ENCODE measurements around the gene MAOA.
"Not testable (repeated sequence)": the region's sequence is repeated elsewhere in the genome, so short reads cannot be mapped to it uniquely, and the experiment has no call there.

Gene MAOA

DNA sequence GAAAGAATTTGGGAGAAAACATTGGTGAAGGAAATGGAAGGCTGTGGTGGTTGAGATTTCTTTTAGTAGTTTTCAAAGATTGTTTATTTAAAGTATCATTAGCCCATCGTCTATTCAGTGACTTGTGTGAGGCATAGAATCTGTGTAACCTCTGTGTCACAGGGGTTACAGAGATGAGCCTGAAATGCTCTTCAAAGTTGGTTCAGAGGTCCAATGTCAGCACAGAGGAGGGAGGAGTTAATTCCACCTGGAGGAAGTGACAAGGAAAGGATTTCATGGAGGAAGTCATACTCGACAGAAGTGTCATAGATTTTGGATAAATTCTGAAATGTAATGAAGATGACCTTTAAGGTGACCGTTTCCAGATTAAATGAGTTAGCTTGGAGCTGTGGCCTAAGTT, 8.2 kb downstream of the MAOA start:
- DNase-seq, result no peak

DNA sequence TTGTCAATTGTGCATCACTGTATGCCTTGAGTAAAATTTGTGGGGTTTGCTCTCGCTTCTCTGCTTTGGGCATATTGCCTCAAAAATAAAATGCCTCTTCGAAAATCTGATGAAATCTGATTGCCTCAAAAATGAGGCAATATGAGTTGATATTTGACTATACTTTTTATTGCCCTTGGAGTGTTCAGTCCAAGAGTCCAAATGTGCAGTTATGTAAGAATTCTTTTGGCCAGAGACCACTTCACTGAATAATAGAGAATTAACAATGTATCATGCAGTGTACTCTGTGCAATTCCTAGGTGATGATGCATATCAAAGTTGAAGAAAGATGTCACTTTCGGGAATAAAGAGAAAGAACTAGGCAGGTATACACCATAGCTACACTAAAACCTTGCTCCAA, 8.6 kb downstream of the MAOA start:
- DNase-seq, result no peak

DNA sequence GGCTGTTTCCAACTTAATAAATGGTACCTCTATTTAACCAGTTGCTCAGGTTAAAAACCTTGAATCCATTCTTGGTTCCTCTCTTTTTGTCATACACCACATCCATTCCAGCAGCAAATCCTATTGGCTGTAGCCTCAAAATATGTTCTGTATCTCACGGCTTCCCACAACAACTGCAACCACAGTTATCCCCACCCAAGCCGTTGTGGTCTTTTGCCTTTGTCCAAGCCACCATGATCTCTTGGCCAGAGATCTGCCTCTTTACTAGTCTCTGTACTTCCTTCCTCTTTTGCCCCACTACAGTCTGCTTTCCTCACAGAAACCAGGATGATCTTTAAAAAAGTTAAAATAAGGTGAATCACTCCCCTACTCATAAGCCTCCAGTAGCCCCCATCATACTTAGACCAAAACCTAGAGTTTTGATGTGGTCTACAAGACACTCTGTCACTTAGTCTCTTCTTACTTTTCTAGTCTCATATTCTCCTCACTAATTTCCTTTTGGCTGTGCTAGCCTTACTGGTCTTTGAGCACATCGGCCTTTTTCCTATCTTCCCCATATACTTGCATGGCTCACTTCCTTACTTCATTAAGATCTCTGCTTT, 10.3 kb downstream of the MAOA start:
- peak; percentile 3 for DNase-seq

DNA sequence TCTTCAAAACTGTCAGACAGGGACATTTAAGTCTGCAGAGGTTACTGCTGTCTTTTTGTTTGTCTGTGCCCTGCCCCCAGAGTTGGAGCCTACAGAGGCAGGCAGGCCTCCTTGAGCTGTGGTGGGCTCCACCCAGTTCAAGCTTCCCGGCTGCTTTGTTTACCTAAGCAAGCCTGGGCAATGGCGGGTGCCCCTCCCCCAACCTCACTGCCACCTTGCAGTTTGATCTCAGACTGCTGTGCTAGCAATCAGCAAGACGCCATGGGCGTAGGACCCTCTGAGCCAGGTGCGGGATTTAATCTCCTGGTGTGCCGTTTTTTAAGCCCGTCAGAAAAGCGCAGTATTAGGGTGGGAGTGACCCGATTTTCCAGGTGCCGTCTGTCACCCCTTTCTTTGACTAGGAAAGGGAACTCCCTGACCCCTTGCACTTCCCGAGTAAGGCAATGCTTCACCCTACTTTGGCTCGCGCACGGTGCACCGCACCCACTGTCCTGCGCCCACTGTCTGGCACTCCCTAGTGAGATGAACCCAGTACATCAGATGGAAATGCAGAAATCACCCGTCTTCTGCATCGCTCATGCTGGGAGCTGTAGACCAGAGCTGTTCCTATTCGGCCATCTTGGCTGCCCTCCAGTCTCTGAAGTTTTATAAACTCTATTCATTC, 20.0 kb downstream of the MAOA start:
- DNase-seq, result not testable (repeated sequence)

DNA sequence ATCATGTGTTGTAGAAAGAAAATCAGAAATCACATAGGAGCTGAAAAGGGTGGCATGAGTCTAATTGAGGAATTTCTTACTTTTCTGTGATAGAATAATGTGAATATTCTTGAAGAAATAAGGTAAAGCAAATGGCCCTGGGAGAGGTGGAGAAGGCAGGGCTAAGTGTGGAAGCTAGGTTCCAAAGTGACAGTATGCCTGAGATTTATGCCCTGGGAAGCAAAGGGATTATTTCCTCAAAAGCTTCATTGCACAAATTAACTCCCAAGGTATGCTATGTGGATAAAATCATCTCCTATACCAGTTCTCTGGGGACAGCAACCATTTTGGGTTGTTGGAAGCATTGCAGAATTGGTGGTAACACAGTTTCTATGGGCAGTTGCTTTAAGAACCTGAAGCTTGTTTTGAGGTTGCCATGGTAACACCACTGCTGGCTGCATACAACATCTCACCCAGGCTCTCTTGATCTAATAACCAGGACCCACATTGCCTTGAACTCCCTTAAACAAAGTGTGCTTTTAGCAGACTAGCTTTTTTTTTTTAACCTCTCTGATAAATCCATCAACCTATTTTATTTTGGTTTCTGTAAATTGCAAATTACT, 21.0 kb downstream of the MAOA start:
- DNase-seq, result no peak

DNA sequence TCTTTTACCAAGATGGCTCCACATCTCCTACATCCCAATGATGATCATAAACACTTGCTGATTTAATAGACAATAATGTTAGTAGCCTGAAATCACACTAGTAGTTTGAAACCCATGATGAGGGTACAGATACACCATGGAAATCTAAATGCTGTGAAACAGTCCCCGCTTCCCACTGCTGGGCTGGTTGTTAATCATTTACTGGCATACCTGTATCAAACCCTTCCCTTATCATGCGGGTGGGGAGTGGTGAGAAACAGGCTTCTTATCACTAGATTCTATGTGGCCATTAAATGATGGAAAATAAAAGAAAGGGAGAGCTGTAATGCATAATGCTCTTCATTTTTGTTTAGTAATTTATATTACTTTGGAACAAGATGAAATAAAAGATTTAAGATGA, 21.9 kb downstream of the MAOA start:
- no peak for DNase-seq

DNA sequence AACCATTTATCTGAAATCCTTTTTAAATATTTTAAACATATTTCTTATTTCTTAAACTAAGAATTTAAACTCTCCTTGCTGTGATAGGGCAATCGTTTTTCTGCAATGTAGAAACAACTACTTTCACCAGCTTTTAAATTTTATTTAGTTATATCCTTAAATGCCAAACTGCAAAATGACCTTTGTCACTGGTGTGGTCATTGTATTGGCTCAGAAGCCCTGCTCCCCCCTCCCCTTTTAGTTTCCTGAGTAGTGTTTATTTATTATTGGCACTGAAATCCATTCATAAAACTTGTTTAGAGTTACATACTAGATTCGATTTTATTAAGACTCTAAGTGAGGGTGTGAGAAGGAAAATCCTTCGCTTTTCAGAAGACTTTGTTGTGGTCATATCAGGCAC, 23.0 kb downstream of the MAOA start:
- DNase-seq, result no peak

DNA sequence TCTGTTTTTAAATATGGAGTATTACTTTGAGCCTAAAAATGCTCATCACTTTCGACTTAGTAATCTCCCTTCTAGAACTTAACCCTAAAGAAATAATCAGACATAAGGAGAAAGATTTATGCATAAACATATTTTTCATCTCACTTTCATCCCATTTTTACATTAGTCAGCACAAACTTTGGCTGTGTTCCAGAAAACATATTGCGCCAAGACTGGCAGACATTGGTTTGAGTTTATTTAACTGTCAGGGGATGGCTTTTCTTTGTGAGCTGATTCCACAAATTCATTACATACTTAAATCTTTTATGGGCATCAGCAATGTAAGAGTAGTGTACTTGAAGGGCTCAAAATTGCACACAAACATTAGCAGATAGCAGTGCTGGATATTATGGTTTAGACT, 23.7 kb downstream of the MAOA start:
- DNase-seq, result no peak

DNA sequence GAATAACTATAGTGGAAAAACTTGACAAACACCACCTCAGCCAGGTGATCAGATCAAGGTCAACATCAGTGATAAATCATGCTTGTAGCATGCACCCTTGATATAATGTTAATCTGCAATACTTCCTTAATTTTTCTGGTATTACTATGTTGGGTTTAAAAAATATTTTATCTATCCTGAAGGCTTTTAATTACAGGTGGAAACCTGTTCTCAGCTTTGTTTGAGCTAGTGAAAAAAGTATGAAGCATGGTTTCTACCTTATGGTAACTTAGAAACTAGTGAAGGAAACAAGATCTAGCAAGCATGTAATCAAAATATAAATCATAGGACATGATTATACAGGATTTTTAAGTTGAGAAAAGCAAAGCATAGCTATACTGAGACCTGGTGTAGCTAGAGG, 26.6 kb downstream of the MAOA start:
- no peak for DNase-seq

DNA sequence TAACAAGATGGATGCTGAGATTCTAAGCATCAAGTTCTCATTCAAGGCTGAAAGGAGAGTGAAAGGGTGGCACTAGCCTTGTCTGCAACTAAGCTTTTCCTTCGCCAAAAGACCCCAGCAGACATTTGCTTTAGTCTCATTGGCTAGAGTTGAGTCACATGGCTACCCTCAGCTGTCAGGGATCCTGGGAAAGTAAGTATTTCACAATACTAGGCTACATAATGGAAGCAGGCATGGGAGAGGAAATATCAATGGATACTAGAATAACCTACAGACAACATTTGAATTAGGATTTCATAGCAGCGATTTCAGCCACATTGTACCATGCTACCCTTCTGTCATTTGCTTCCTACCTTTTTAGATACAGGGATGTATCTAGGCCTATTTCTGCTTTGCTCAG, 29.1 kb downstream of the MAOA start:
- no peak for DNase-seq

DNA sequence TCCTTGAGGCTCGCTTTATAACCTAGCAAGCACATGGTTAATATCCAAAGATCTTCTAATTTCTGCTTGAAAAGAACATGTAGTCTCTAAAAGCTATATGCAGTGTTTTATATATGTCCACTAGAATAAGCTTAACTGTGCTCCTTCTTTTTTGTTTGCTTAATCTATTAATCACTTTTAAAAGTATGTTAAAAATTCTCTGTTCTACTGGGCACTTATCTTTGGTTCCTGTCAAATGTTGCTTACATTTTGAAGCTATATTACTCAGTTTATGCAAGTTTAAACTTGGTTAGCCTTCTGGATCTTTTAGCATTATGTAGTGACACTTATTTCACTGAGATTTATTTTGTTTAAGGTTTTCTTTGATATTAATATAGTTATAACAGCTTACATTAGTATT, 32.5 kb downstream of the MAOA start:
- DNase-seq, result no peak

DNA sequence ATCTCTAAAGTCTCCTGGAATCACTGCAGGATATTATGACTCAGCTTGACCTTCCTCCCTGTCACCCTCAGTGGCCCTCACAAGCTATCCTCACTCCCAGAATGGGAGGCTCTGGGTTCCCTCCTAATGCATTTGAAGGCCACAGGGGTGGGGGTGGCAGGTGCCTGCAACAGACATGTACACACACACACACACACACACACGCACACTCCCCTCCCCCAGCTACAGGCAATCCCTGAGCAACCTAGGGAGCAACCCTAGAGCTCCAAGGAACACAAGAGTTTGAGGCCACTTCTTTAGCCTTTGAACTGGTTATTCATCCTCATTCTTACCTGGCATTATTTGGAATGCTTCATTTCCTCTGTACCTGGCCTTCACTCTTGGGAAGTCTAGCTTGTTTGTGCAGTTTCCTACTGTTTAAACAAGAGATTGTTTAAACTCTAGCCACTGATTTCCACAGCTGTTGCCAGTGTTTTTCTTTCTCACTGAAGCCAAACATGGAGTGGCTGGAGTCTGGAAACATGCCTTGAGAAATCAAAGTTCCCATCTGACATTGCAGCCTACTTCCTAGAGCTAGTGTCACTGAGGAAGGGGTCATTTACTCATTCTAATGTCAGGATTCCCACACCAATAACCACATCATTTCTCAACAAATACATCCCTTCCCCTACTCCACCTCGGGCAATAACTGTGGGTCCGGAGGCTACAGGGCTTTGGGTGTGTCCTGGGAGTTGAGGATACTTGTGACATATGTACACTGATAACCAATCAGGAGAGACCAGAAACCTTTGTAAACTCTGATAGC, 37.7 kb downstream of the MAOA start:
- no peak for DNase-seq

DNA sequence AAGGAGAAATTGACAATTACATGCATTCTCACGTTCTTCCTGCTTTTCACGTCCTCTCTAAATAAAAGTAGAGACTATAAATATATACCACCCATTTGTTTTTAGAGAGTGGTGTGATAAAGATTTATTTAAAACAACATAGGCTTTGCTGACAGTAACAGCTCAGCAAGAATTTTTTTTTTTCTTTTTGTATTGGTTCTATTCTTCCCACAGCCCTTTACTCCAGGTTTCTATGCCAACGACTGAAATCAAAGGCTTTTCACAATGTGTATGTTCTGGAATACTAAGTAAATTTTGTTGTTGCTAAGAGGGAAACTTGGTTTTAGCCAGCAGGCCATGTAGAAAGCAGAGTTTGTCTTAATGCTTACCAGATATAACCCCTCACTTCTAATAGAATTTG, 43.4 kb downstream of the MAOA start:
- DNase-seq, result no peak

DNA sequence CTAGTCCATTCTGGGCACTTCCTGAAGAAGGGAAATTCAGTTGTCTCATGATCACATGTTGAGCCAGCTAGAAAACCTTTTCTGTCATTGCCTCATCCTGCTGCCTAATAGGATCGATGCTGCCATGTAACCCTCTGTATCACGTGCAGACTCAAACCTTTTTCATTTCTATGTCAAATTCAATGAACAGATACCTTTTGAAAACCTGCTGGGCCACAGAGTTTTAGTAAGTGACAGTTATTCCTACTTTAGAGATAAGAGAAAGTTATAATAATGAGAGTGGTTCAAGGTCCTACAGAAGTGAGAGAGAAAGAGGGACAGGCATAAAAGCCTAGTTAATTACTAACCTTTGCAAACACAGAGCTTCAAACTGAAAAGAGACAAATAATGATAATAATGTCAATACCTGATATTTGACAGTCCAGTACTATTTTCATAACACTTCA, 46.0 kb downstream of the MAOA start:
- no peak for DNase-seq

DNA sequence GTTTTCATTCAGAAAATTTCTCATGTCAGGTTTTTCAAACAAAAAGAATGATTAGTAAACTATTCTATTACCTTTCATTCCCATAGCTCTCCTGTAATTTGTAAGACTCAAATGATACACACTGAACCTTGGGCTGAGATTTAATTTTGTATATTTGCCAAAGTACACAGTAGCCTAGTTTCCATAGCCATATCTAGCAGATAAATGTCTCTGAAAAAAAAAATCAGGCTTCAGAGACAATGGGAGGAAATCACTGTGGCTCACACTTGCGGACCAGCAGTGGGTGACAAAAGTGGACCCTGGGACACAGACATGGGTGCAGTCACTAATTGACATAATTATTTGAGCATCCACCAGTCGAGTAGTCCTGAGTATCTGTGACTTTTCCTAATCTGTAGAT, 46.6 kb downstream of the MAOA start:
- DNase-seq, result no peak

DNA sequence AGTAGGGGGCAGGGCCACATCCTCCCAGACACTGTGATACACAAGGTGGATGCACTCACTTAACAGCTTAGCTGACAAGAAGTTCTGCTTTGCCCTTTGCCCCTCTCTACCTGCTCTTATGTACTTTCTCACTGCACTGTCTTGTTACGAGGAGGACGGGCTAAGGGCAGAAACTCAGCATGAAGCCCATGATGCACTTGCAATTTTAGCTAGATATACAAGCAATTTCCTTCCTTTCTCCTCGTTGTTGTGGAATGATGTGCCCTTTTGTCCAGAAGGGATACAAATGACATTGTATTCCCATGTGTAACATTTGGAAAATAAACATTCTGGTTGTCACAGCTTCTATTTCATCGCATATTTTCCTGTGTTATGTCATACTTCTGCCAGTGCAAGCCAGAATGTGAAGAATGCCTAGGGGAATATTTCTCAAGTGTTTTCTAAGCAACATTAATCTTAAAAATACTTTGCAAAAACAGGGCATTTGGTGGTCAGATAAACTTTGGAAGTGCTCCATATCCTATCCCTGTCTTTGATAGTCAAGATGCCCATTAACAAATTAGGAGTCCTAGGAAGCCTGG, 47.2 kb downstream of the MAOA start:
- no peak for DNase-seq

DNA sequence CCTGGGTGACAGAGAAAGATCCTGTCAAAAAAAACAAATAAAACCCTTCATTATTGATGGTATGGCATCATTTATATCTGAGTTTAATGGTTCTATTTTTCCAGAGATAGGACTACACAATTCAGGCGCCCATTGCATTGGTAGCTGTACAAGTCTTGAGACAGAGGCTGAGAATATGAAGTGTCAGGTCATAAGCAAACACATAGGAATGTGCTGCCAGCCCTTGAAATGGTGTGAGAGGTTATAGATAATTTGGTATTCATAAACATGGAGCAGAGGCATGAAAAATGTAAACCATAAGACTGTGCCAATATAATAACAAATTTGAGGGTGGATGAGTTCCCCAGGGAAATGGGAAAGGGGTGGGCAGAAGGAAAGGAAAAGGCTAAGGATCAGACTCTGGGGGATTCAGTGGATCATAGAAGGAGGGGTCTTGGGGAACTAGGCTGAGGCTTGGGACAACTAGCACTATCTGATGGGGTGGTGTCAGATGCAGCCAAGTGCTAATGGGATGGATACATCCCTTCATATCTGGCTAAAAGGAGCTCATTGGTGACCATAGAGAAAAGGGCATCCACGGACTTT, 50.8 kb downstream of the MAOA start:
- no peak for DNase-seq

DNA sequence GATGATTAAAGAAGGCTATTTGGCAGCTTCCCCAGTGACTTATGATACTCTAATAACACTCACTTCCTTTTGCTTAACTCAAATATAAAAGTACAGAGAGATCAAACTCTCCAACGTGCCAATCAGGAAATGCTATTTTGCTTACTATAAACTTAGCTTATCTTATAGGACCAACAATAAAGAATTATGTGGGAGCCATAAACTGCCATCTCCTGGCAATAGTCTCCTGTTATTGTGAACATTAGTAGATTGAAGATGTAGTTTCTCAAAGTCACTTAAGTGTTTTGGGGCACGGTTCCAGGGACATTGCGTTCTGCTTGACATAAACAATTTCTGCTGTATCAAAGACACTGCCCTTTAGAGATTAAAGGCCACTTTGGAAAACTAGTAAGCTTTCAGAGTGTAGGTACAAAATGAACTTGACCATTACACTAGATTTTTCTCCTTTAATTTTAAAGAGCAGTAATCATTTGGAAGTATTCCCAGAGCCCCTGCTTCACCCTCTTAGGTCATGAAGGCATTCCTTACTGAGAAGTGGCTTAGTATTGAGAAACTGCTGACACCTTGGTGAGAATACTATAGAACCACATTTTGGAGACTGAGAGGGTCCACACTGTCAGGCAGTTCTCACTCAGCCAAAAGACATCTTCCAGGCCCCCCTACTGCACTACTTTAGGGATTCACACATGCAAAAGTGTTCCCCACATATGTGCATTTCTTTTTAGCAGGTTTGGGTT, 51.9 kb downstream of the MAOA start:
- no peak for DNase-seq

DNA sequence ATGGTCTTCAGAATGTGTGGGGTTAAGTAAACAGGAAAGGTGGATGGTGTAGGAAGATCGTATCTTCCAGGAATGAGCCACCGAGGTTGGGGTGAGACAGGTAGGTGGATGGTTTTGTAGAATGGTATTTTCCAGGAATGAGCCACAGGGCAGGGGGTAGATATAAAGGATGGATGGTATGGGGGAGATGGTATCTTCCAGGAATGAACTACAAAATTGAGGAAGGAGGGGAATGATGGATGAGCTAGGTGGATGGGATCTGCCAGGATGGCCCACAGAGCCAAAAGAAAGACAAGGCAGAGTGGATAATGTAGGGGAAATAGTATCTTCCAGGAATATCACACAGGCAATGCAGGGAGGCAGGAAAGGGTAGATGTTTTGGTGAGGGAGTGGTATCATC, 60.0 kb downstream of the MAOA start:
- no peak for DNase-seq

DNA sequence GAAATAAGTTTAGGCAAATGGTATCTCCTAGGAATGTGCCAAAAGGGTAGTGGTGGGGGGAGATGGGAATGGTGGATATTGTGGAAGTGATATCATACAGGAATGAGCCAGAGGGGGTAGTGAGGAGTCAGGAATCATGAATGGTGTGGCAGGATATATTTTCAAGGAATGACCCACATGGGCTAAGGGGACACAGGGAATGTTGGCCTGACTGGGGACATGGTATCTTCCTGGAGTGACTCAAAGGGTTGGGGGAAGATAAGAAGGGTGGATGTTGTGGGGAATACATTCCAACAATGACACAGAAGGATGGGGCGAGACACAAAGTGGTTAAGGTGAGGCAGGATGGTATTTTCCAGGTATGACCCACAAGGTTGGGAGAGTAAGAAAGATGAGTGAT, 60.6 kb downstream of the MAOA start:
- DNase-seq, result no peak

DNA sequence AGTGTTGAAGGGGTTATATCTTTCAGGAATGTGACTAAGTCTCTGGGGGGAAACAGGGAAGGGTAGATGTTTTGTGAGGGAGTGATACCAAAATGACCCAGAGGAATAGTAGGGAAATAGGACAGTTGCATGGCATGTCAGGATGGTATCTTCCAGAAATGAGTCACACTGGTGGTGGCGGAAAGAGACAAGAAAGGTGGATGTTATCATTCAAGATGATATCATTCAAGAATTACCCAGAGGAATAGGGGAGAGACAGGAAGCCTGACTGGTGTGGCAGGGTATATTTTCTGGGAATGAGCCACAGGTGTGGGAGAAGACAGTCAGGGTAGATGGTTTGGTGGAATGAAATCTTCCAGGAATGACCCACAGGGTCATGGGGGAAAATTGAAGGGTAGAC, 61.1 kb downstream of the MAOA start:
- DNase-seq, result no peak

DNA sequence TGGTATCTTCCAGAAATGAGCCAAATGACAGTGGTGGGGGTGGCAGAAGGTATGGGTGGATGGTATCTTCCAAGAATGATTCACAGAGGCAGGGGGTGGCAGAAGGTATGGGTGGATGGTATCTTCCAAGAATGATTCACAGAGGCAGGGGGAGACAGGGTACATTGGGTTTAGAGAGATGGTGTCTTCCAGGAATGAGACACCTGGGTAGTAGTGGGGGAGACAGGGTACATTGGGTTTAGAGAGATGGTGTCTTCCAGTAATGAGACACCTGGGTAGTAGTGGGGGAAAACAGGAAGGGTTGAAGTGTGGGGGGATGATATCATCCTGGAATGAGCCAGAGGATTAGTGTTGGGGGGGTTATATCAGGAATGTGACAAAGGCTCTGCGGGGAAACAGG, 62.0 kb downstream of the MAOA start:
- DNase-seq, result no peak
